Measurements from ENCODE around the gene ADM2.

The ADM2 gene

GRCh38 chr22:50483556-50483955, 2.2 kb downstream of the ADM2 start:
- DNase-seq (ENCODE audit: extremely low read depth in 1 of 2, low read depth in 1 of 2): no peak

- DNase-seq (ENCODE audit: extremely low read depth in 1 of 2, low read depth in 1 of 2): no peak
Observed at GRCh38 chr22:50483977-50484853, 2.9 kb downstream of the ADM2 start.

GRCh38 chr22:50485221-50486131, 4.1 kb downstream of the ADM2 start:
- DNase-seq (ENCODE audit: extremely low read depth in 1 of 2, low read depth in 1 of 2): no peak

- no peak for DNase-seq (ENCODE audit: extremely low read depth in 1 of 2, low read depth in 1 of 2)
Observed at GRCh38 chr22:50486561-50487289, 5.4 kb downstream of the ADM2 start, which contains the start of gene MIOX. TSS of gene MIOX (plus strand) at chr22:50486859. CDS start at chr22:50486898, 39 bp downstream.

GRCh38 chr22:50487290-50488005, 6.1 kb downstream of the ADM2 start:
- no peak for DNase-seq (ENCODE audit: extremely low read depth in 1 of 2, low read depth in 1 of 2)

GRCh38 chr22:50488006-50488677, 6.8 kb downstream of the ADM2 start:
- DNase-seq (ENCODE audit: extremely low read depth in 1 of 2, low read depth in 1 of 2): no peak

GRCh38 chr22:50488886-50489285, 7.5 kb downstream of the ADM2 start:
- DNase-seq (ENCODE audit: extremely low read depth in 1 of 2, low read depth in 1 of 2): no peak

GRCh38 chr22:50489363-50490243, 8.3 kb downstream of the ADM2 start:
- DNase-seq (ENCODE audit: extremely low read depth in 1 of 2, low read depth in 1 of 2): no peak

- DNase-seq (ENCODE audit: extremely low read depth in 1 of 2, low read depth in 1 of 2): no peak
Observed at GRCh38 chr22:50490531-50491308, 9.4 kb downstream of the ADM2 start.

GRCh38 chr22:50497093-50497492, 15.8 kb downstream of the ADM2 start:
- no peak for DNase-seq (ENCODE audit: extremely low read depth in 1 of 2, low read depth in 1 of 2)

- DNase-seq (ENCODE audit: extremely low read depth in 1 of 2, low read depth in 1 of 2): peak in 1 of 2 donors; percentile 56
Observed at GRCh38 chr22:50498322-50498890, 17.1 kb downstream of the ADM2 start.

- DNase-seq (ENCODE audit: extremely low read depth in 1 of 2, low read depth in 1 of 2): no peak
Observed at GRCh38 chr22:50500452-50500851, 19.1 kb downstream of the ADM2 start.

GRCh38 chr22:50502096-50502495, 20.8 kb downstream of the ADM2 start:
- no peak for DNase-seq (ENCODE audit: extremely low read depth in 1 of 2, low read depth in 1 of 2)

- no peak for DNase-seq (ENCODE audit: extremely low read depth in 1 of 2, low read depth in 1 of 2)
Observed at GRCh38 chr22:50502628-50503474, 21.5 kb downstream of the ADM2 start.

- no peak for DNase-seq (ENCODE audit: extremely low read depth in 1 of 2, low read depth in 1 of 2)
Observed at GRCh38 chr22:50503475-50504145, 22.3 kb downstream of the ADM2 start.

All from stimulated activated CD8-positive, alpha-beta memory T cell treated with anti-CD3 and anti-CD28 coated beads, Interleukin-7, amount 100 ng/mL, for 48 hours (primary cell).